ENCODE measurements around the gene RSAD2.

RSAD2 gene

DNA sequence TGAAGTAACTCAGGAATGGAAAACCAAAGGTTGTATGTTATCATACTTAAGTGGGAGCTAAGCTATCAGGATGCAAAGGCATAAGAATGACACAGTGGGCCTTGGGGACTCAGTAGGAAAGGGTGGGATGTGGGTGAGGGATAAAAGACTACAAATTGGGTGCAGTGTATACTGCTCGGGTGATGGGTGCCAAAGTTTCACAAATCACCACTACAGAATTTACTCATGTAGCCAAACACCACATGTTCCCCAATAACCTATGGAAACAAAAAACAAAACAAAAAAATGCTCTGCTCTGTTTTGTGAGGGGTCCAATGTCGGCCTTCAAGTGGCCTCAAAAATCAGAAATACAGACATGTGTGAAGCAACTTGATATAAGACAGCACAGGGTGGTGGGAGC lies 30.7 kb downstream of the RSAD2 start:
- DNase-seq = no peak

GRCh38 chr2:6909431-6910385 lies 32.1 kb downstream of the RSAD2 start:
- peak in 1 of 2 donors; percentile 68 for DNase-seq

DNA sequence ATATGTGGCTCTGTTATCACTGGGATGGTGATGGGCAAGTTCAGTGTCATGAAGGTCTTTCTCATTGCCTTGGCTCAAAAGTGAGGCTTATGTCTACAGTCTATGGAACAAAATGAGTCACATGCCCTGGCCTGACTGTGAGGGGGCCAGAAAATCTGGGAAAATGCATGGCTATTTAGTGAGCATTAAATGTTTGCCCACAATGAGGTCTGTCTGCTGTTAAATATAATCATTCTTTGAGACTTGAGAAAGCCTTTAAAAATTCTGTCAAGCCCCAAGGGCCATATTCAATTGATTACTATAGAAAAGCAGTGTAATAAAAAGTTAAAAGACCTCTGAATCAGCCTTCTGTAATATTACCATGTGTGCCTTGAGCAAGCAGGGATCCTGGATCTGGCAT lies 34.1 kb downstream of the RSAD2 start:
- no peak for DNase-seq

- peak; percentile 30 to 44 for DNase-seq
These were observed 36.0 kb downstream of the RSAD2 start for GRCh38 chr2:6913415-6914157.

DNA sequence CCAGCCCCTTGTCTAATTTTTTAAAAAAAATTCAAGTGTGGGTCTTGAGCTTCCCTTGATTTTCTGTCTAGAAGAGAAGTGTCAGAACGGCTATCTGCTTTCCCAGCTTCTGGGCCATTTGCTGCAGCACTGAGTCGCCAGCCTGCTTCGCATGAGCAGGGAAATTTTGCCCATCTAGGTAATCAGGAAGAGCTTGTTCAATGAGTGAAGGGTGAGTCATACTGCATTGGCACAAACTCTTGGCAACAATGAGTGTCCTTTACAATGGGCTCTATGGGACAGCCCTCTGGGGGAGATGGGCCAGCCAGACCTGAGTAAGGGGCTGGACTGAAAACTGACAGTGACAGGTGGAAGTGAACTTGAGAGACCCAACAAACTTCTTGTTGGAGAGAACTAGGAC lies 37.3 kb downstream of the RSAD2 start:
- no peak for DNase-seq

DNA sequence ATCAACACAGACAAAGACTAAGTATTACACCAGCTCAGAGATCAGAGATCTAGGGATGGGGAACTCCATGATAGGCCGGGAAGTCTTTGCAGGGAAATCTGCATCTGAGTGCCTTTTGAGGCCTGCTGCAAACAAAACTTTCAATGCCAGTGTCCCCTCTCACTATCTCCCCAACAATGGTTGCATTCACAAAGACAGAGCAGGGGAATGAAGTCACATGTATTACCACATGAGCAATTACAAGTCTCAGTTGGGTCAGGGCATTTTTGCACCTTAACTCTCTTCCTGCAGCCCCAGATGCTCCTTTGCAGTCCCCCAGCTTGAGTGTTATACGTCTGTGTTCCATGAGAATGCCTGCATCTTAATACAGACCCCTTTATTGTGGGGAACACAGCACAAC lies 37.8 kb downstream of the RSAD2 start:
- no peak for DNase-seq

DNA sequence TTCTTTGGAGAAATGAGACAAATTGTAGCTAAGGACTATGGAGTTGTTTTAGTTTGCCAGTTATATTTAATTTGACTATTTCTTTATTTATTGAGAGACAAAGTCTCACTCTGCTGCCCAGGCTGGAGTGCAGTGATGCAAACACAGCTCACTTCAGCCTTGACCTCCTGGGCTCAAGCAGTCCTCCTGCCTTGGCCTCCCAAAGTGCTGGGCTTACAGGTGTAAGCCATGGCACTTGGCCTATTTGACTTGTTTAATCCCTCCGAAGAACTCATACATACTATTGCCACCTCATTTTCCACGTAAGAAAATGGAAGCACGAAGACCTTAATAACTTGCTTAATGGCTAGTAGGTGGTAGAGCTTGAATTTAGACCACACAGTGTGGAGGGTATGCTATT lies 38.6 kb downstream of the RSAD2 start:
- DNase-seq = no peak

- peak in 1 of 2 donors; percentile 7 for DNase-seq
These were observed 39.1 kb downstream of the RSAD2 start for GRCh38 chr2:6916736-6917070.

- peak; percentile 72 to 78 for DNase-seq
These were observed 39.6 kb downstream of the RSAD2 start, which contains the start of gene RNF144A for GRCh38 chr2:6917071-6917760. TSS of gene RNF144A (plus strand) at chr2:6917412. CDS start at chr2:6996927, 79,515 bp downstream.

GRCh38 chr2:6917761-6918421 lies 40.3 kb downstream of the RSAD2 start:
- no peak for DNase-seq

DNA sequence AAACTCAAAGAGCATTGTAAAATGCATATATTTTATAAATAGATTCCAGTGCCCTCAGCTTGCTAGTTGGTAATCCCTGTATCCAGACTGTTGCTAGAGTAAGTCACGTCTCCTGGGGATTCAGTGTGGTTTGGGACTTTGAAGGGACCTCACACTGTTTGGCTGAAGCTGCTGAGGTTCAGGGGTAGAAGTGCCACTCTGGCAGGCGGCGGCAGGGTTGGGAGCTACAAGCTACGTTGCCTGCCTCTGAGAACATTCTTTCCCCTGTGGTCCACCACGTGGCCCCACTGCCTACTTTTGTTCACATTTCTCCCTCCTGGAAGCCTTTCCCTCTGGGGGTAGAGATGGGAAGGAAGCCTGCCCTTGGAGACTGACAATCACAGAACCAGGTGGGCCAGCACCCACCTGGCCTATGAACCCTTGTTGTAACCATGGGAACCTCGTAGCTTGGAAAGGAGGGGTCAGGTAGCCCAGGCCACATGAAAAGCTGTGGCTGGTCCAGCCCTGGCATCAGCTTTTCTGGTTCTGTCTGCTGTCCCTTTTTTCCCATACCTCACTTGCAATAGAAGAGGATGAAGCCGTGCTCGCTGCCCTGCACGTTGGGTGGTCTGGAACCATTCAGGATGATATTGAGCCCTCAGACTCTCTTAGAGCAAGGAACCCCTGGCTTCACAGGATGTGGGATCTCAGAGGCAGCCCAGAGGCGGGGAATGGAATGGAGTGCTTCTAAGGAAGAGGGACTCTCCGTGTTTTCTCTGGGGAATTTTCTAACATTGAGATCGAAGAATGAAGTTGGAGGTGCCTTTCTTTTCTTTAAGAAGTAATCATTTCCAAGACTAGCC lies 42.5 kb downstream of the RSAD2 start:
- no peak for DNase-seq

DNA sequence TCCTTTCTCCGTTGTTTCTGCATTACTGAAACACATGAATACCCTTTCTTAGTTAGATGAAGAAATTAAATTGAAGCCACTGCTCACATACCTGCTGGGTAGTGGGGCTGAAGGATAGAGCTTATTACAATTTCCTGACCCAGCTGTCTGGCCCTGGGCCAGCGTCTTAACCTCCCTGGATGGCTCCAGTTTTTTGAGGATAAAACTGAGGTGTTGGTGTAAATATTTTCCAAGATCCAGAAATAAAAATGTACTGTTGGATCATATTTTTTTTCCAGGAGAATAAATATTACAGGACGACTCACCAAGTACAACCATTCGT lies 43.1 kb downstream of the RSAD2 start:
- no peak for DNase-seq

- DNase-seq = no peak
These were observed 43.8 kb downstream of the RSAD2 start for GRCh38 chr2:6921321-6921922.

- no peak for DNase-seq
These were observed 44.7 kb downstream of the RSAD2 start for GRCh38 chr2:6922201-6922656.

GRCh38 chr2:6923319-6923718 lies 45.7 kb downstream of the RSAD2 start:
- no peak for DNase-seq

- no peak for DNase-seq
These were observed 46.7 kb downstream of the RSAD2 start for GRCh38 chr2:6924101-6924923.

DNA sequence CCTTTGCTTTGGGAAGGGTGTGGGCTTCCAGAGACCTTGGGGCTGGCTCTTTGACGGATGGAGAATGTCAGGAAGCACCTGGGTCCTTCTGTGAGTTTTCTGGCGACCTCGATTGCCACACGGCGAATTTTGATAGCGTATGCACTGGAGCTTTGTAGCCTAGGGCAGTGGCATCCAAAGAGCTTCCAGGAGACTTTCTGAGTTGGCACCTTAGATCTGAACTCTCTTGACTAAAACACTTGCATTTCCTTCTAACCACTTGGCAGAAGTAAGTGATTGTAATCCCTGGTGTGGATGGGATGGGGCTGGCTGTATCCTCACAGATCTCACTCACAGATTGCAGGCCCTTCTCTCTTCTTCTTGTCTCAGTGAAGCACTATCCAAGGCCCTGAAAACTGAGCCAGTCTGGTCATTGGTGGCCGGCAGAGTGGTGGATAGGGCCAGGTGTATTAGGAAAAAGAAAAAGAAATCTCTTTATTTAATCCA lies 47.4 kb downstream of the RSAD2 start:
- no peak for DNase-seq

DNA sequence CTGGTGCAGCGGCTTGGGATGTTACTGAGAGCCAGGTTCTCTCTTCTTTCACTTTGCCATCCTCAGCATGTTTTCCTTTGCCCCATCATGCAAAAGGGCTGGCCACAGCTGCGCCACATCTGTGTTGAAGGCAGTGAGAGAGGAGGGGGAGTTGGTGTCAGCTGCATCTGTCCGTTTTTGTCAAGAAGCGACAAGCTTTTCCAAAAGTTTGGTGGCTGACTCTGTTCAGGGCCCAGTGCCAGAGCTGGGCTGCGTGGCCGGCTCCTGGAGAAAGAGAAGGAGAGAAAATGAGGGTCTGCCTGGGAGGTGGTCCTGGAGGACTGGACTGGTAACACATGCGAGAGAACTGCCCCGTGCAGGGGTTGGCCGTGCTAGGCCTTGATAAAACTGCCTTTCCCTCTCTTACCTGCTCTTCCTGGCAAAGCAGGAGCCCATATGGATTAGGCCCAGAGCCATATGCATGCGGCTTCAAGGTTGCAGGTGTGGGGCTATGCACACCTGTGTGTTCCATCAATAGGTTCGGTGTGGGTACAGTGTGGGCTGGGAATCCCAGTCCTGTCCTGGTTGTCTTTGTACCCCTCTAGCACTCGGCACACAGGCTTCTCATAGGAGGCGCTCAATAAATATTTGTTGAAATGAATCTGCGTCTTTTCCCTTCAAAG lies 48.6 kb downstream of the RSAD2 start:
- DNase-seq = no peak

DNA sequence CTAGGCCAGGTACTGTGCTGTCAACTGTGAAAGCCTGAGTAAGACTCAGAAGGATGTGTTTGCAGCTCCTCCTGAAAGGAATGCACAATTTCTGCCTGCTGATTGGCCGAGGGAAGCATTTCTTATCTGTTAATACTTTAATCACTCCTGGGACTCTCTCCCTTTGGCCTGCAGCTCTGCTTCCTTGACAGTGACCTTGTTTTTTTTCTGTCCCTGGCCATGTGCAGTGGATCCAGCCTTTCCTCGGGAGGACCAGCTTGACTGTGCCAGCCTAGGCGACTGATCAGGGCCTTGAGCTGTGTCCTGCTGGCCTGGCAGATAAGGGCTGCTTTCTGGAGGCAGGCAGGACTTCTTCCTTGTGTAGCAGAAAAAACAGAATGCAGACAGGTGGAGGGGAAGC lies 49.6 kb downstream of the RSAD2 start:
- DNase-seq = no peak

GRCh38 chr2:6927753-6928152 lies 50.2 kb downstream of the RSAD2 start:
- DNase-seq = no peak

Data from CD4-positive, alpha-beta T cell treated with Interleukin-1 beta for 1 hour (primary cell).